ENCODE results near the gene RINL. TPM values are rescaled to one million over a fixed set of nuclear protein-coding genes. Genes with fewer than 3 reads are reported as not detected.
A peak's percentile ranks its signal among the peaks of the same experiment; 100 is the strongest.
"Not testable (repeated sequence)": the region's sequence is repeated elsewhere in the genome, so short reads cannot be mapped to it uniquely, and the experiment has no call there.

The RINL gene
- total and polyA plus RNA-seq, 2 donors, result 3.3 to 6.7 TPM

GRCh38 chr19:38836159-38836982, 41.7 kb downstream of the RINL start:
- DNase-seq (ENCODE audit: extremely low spot score), result no peak
- no peak overlapping the region for H3K27ac ChIP-seq (ENCODE audit: low read depth)
- no peak overlapping the region for H3K4me3 ChIP-seq (ENCODE audit: low read depth, low read length)
- peaks cover 10% of the 10 kb centered on the region for H3K36me3 ChIP-seq (ENCODE audit: insufficient read depth)
- 64% methylated on average over 8 of the region's 8 CpGs for WGBS
- H3K4me1 ChIP-seq (ENCODE audit: insufficient read depth), result no peaks in the 10 kb centered on the region

GRCh38 chr19:38834590-38834989, 43.5 kb downstream of the RINL start:
- no peak for DNase-seq (ENCODE audit: extremely low spot score)
- Histone ChIP-seq H3K4me1 (ENCODE audit: insufficient read depth) (no peaks in the 10 kb centered on the region), H3K27ac (ENCODE audit: low read depth) (no peak overlapping the region), H3K36me3 (ENCODE audit: insufficient read depth) (peaks cover 5% of the 10 kb centered on the region), H3K4me3 (ENCODE audit: low read depth, low read length) (no peak overlapping the region)
- 94% methylated on average over 6 of the region's 6 CpGs for WGBS

GRCh38 chr19:38834104-38834490, 44.0 kb downstream of the RINL start:
- peaks cover 7% of the 10 kb centered on the region for H3K36me3 ChIP-seq (ENCODE audit: insufficient read depth)
- 85% methylated on average over 4 of the region's 4 CpGs for WGBS
- H3K27ac ChIP-seq (ENCODE audit: low read depth), result no peak overlapping the region
- H3K4me3 ChIP-seq (ENCODE audit: low read depth, low read length), result no peak overlapping the region
- H3K4me1 ChIP-seq (ENCODE audit: insufficient read depth), result no peaks in the 10 kb centered on the region
- DNase-seq (ENCODE audit: extremely low spot score), result no peak

GRCh38 chr19:38833092-38833425, 45.0 kb downstream of the RINL start:
- no peak overlapping the region for H3K27ac ChIP-seq (ENCODE audit: low read depth)
- H3K4me3 ChIP-seq (ENCODE audit: low read depth, low read length), result no peak overlapping the region
- no peaks in the 10 kb centered on the region for H3K4me1 ChIP-seq (ENCODE audit: insufficient read depth)
- WGBS, result 93% methylated on average over 7 of the region's 7 CpGs
- H3K36me3 ChIP-seq (ENCODE audit: insufficient read depth), result peaks cover 5% of the 10 kb centered on the region
- DNase-seq (ENCODE audit: extremely low spot score), result no peak

- DNase-seq (ENCODE audit: extremely low spot score), result no peak
- H3K36me3 ChIP-seq (ENCODE audit: insufficient read depth), result peaks cover 2% of the 10 kb centered on the region
Observed at GRCh38 chr19:38831142-38831605, 46.9 kb downstream of the RINL start.

GRCh38 chr19:38830039-38830733, 47.9 kb downstream of the RINL start:
- no peak for DNase-seq (ENCODE audit: extremely low spot score)
- 86% methylated on average over 4 of the region's 4 CpGs for WGBS
- H3K4me3 ChIP-seq (ENCODE audit: low read depth, low read length), result no peak overlapping the region
- H3K27ac ChIP-seq (ENCODE audit: low read depth), result no peak overlapping the region
- H3K36me3 ChIP-seq (ENCODE audit: insufficient read depth), result peaks cover 2% of the 10 kb centered on the region
- H3K4me1 ChIP-seq (ENCODE audit: insufficient read depth), result no peaks in the 10 kb centered on the region

More at GRCh38 chr19:38831142-38831605, 46.9 kb downstream of the RINL start:
- Histone ChIP-seq H3K27ac (ENCODE audit: low read depth) (peak overlapping the region; percentile 94), H3K4me1 (ENCODE audit: insufficient read depth) (no peaks in the 10 kb centered on the region), H3K4me3 (ENCODE audit: low read depth, low read length) (peak overlapping the region; percentile 58)
- WGBS, result 3% methylated on average over 16 of the region's 16 CpGs

GRCh38 chr19:38829203-38829602, 48.9 kb downstream of the RINL start:
- H3K4me1 ChIP-seq (ENCODE audit: insufficient read depth); H3K4me3 ChIP-seq (ENCODE audit: low read depth, low read length); H3K36me3 ChIP-seq (ENCODE audit: insufficient read depth); DNase-seq (ENCODE audit: extremely low spot score); H3K27ac ChIP-seq (ENCODE audit: low read depth): not testable (repeated sequence)
- WGBS, result 95% methylated on average over 7 of the region's 7 CpGs

GRCh38 chr19:38826856-38827551, 51.1 kb downstream of the RINL start:
- Histone ChIP-seq H3K4me3 (ENCODE audit: low read depth, low read length) (no peak overlapping the region), H3K36me3 (ENCODE audit: insufficient read depth) (peaks cover 2% of the 10 kb centered on the region), H3K4me1 (ENCODE audit: insufficient read depth) (peaks cover 2% of the 10 kb centered on the region), H3K27ac (ENCODE audit: low read depth) (no peak overlapping the region)
- no peak for DNase-seq (ENCODE audit: extremely low spot score)
- 76% methylated on average over 6 of the region's 6 CpGs for WGBS

GRCh38 chr19:38825936-38826335, 52.1 kb downstream of the RINL start:
- not testable (repeated sequence) for H3K27ac ChIP-seq (ENCODE audit: low read depth); H3K4me1 ChIP-seq (ENCODE audit: insufficient read depth); DNase-seq (ENCODE audit: extremely low spot score); H3K4me3 ChIP-seq (ENCODE audit: low read depth, low read length); H3K36me3 ChIP-seq (ENCODE audit: insufficient read depth)
- 83% methylated on average over 7 of the region's 7 CpGs for WGBS

- not testable (repeated sequence) for H3K36me3 ChIP-seq (ENCODE audit: insufficient read depth); H3K4me3 ChIP-seq (ENCODE audit: low read depth, low read length); H3K4me1 ChIP-seq (ENCODE audit: insufficient read depth); H3K27ac ChIP-seq (ENCODE audit: low read depth); DNase-seq (ENCODE audit: extremely low spot score)
- WGBS, result 98% methylated on average over 29 of the region's 29 CpGs
Observed at GRCh38 chr19:38821230-38821825, 56.7 kb downstream of the RINL start.

GRCh38 chr19:38819231-38819920, 58.7 kb downstream of the RINL start:
- WGBS, result 86% methylated on average over 13 of the region's 13 CpGs
- DNase-seq (ENCODE audit: extremely low spot score), result no peak
- H3K36me3 ChIP-seq (ENCODE audit: insufficient read depth), result peaks cover 10% of the 10 kb centered on the region

More at GRCh38 chr19:38819231-38819920, 58.7 kb downstream of the RINL start:
- Histone ChIP-seq H3K4me1 (ENCODE audit: insufficient read depth) (peaks cover 2% of the 10 kb centered on the region), H3K27ac (ENCODE audit: low read depth) (no peak overlapping the region), H3K4me3 (ENCODE audit: low read depth, low read length) (no peak overlapping the region)
